GM12865 (cell line): ENCODE data around the gene TROAP.
"Not testable (repeated sequence)": the region's sequence is repeated elsewhere in the genome, so short reads cannot be mapped to it uniquely, and the experiment has no call there.

Source experiments
- DNase-seq: peaks from one replicate; pipeline ENCODE4 v3.0.0; 2010; ENCODE audit warnings: low read depth
- H3K4me3 ChIP-seq: 2 replicates; pipeline ENCODE4 v1.5.1; 2011; ENCODE audit warnings: mild to moderate bottlenecking, low read depth, low read length, control low read depth
- TF ChIP-seq, protein P1 (sequence below): IDR thresholded peaks from 2 replicates; pipeline ENCODE4 v1.5.1; 2011; ENCODE audit warnings: low read length, control low read depth, low read depth, inconsistent platforms; ENCODE audit not compliant: insufficient read depth; ENCODE audit errors: missing control alignments

Gene TROAP

GRCh38 chr12:49305762-49306510 lies 17.1 kb upstream of the TROAP start:
- TF ChIP-seq, protein P1, sequence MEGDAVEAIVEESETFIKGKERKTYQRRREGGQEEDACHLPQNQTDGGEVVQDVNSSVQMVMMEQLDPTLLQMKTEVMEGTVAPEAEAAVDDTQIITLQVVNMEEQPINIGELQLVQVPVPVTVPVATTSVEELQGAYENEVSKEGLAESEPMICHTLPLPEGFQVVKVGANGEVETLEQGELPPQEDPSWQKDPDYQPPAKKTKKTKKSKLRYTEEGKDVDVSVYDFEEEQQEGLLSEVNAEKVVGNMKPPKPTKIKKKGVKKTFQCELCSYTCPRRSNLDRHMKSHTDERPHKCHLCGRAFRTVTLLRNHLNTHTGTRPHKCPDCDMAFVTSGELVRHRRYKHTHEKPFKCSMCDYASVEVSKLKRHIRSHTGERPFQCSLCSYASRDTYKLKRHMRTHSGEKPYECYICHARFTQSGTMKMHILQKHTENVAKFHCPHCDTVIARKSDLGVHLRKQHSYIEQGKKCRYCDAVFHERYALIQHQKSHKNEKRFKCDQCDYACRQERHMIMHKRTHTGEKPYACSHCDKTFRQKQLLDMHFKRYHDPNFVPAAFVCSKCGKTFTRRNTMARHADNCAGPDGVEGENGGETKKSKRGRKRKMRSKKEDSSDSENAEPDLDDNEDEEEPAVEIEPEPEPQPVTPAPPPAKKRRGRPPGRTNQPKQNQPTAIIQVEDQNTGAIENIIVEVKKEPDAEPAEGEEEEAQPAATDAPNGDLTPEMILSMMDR: no peak
- no peak for DNase-seq

GRCh38 chr12:49309386-49309785 lies 13.7 kb upstream of the TROAP start:
- TF ChIP-seq, protein P1: no peak
- no peak overlapping the region for H3K4me3 ChIP-seq
- no peak for DNase-seq

More at GRCh38 chr12:49305762-49306510, 17.1 kb upstream of the TROAP start:
- H3K4me3 ChIP-seq: no peak overlapping the region

DNA sequence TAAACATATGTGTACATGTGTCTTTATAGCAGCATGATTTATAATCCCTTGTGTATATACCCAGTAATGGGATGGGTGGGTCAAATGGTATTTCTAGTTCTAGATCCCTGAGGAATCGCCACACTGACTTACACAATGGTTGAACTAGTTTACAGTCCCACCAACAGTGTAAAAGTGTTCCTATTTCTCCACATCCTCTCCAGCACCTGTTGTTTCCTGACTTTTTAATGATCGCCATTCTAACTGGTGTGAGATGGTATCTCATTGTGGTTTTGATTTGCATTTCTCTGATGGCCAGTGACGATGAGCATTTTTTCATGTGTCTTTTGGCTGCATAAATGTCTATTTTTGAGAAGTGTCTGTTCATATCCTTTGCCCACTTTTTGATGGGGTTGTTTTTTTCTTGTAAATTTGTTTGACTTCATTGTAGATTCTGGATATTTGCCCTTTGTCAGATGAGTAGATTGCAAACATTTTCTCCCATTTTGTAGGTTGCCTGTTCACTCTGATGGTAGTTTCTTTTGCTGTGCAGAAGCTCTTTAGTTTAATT lies 12.5 kb upstream of the TROAP start:
- not testable (repeated sequence) for H3K4me3 ChIP-seq, DNase-seq

DNA sequence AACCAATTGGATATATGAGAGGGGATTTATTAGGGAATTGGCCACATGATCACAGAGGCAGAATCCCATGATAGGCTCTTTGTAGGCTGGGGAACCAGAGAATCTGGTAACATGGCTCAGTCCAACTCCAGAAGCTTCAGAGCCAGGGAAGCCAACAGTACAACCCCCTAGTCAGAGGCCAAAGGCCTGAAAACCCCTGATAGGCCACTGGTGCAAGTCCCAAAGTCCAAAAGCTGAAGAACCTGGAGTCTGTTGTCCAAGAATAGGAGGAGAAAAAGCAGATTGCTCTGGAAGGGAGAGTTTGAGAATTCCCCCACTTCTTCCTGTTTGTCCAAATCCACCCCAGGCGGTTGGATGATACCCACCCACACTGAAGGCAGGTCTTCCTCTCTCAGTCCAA lies 8.2 kb upstream of the TROAP start:
- TF ChIP-seq, protein P1: no peak

GRCh38 chr12:49317118-49317517 lies 5.9 kb upstream of the TROAP start:
- H3K4me3 ChIP-seq, DNase-seq: not testable (repeated sequence)

More for the DNA sequence above, 8.2 kb upstream of the TROAP start:
- no peak for DNase-seq
- H3K4me3 ChIP-seq: no peak overlapping the region

- DNase-seq, H3K4me3 ChIP-seq: not testable (repeated sequence)
Observed at GRCh38 chr12:49320411-49321103, 2.5 kb upstream of the TROAP start.

- no peak for DNase-seq
- TF ChIP-seq, protein P1: no peak
- H3K4me3 ChIP-seq: peak overlapping the region; percentile 85
Observed at GRCh38 chr12:49322367-49322707, 718 bp upstream of the TROAP start.

- TF ChIP-seq, protein P1: no peak
- DNase-seq: no peak
- peak overlapping the region; percentile 84 for H3K4me3 ChIP-seq
Observed at GRCh38 chr12:49323524-49324097, 556 bp downstream of the TROAP start.
